Activated CD4-positive, alpha-beta T cell treated with anti-CD3 and anti-CD28 coated beads for 24 hours (primary cell): ENCODE data around the gene MBOAT1.

Source experiments
- DNase-seq, 2 donors: peaks; one replicate each; pipeline ENCODE4 v3.0.0-alpha.2; 2020; ENCODE audit warnings: low read depth in 2 of 2

MBOAT1 gene

GRCh38 chr6:20099156-20099555 is 113.1 kb downstream of the MBOAT1 start:
- DNase-seq = no peak

- no peak for DNase-seq
These were observed 113.9 kb downstream of the MBOAT1 start for GRCh38 chr6:20098267-20098876.

- DNase-seq = no peak
These were observed 115.7 kb downstream of the MBOAT1 start for GRCh38 chr6:20096536-20096935.

GRCh38 chr6:20095436-20095835 is 116.8 kb downstream of the MBOAT1 start:
- no peak for DNase-seq

GRCh38 chr6:20092071-20092566 is 120.2 kb downstream of the MBOAT1 start:
- no peak for DNase-seq

- no peak for DNase-seq
These were observed 125.3 kb downstream of the MBOAT1 start for GRCh38 chr6:20086992-20087391.

- DNase-seq = no peak
These were observed 126.5 kb downstream of the MBOAT1 start for GRCh38 chr6:20085817-20086216.

- no peak for DNase-seq
These were observed 127.9 kb downstream of the MBOAT1 start for GRCh38 chr6:20084411-20084810.

- DNase-seq = no peak
These were observed 140.3 kb downstream of the MBOAT1 start for GRCh38 chr6:20071998-20072397.

GRCh38 chr6:20070047-20070446 is 142.2 kb downstream of the MBOAT1 start:
- no peak for DNase-seq

- no peak for DNase-seq
These were observed 143.2 kb downstream of the MBOAT1 start for GRCh38 chr6:20069021-20069522.

GRCh38 chr6:20068421-20068988 is 143.8 kb downstream of the MBOAT1 start:
- DNase-seq = no peak

- no peak for DNase-seq
These were observed 150.3 kb downstream of the MBOAT1 start for GRCh38 chr6:20061952-20062351.

- DNase-seq = no peak
These were observed 152.0 kb downstream of the MBOAT1 start for GRCh38 chr6:20060252-20060651.

GRCh38 chr6:20058912-20059311 is 153.4 kb downstream of the MBOAT1 start:
- DNase-seq = no peak

- DNase-seq = no peak
These were observed 154.0 kb downstream of the MBOAT1 start for GRCh38 chr6:20058121-20058905.

- DNase-seq = no peak
These were observed 155.8 kb downstream of the MBOAT1 start for GRCh38 chr6:20056350-20056992.

- DNase-seq = no peak
These were observed 156.4 kb downstream of the MBOAT1 start for GRCh38 chr6:20055916-20056315.
